ENCODE measurements around the gene LRMDA. TPM values are rescaled to one million over a fixed set of nuclear protein-coding genes. Genes with fewer than 3 reads are reported as not detected.

Gene LRMDA
- total RNA-seq, 1 experiment from 2014 or later, result not detected

GRCh38 chr10:75643944-75644692 is 212.7 kb downstream of the LRMDA start:
- CTCF ChIA-PET, result no interaction called here
- BruUV-seq (replicated peaks), result no TSS peak
- H3K4me3 ChIP-seq (ENCODE audit: low read depth, low read length, poor library complexity, severe bottlenecking), result no peak overlapping the region
- H3K4me1 ChIP-seq (ENCODE audit: insufficient read depth, low read length, poor library complexity, severe bottlenecking), result no peaks in the 10 kb centered on the region
- DNase-seq (ENCODE audit: low spot score), result no peak
- TF ChIP-seq EZH2 (IDR thresholded peaks at IDR 0.05; ENCODE audit: borderline replicate concordance, low read depth, low read length, poor library complexity, severe bottlenecking) (no peak), CTCF (conservative IDR thresholded peaks at IDR 0.05; ENCODE audit: low read depth, low read length) (no peak)
- intact Hi-C loops (cut with micrococcal nuclease; ENCODE audit: unreplicated experiment), result no loop called here
- POLR2A ChIA-PET (ENCODE audit: low non-redundant PET), result interaction anchor here (0.8 kb wide), 1 partner anchor 17 kb away, joined by 7 read pairs; no protein-coding TSS in a partner anchor
- peaks cover 35% of the 10 kb centered on the region for H3K27me3 ChIP-seq (replicated peaks; ENCODE audit: insufficient read depth, low read depth, low read length, poor library complexity)
- no peak overlapping the region for H3K27ac ChIP-seq (ENCODE audit: low read depth, low read length, poor library complexity, severe bottlenecking)
- no peaks in the 10 kb centered on the region for H3K9me3 ChIP-seq (ENCODE audit: low read depth, low read length, poor library complexity, severe bottlenecking)
- no peaks in the 10 kb centered on the region for H3K36me3 ChIP-seq (ENCODE audit: insufficient read depth, low read length, poor library complexity, severe bottlenecking)

GRCh38 chr10:75645704-75646103 is 214.3 kb downstream of the LRMDA start:
- Histone ChIP-seq H3K27me3 (replicated peaks; ENCODE audit: insufficient read depth, low read depth, low read length, poor library complexity) (peaks cover 25% of the 10 kb centered on the region), H3K36me3 (ENCODE audit: insufficient read depth, low read length, poor library complexity, severe bottlenecking) (no peaks in the 10 kb centered on the region), H3K27ac (ENCODE audit: low read depth, low read length, poor library complexity, severe bottlenecking) (no peak overlapping the region), H3K4me1 (ENCODE audit: insufficient read depth, low read length, poor library complexity, severe bottlenecking) (no peaks in the 10 kb centered on the region), H3K9me3 (ENCODE audit: low read depth, low read length, poor library complexity, severe bottlenecking) (no peaks in the 10 kb centered on the region), H3K4me3 (ENCODE audit: low read depth, low read length, poor library complexity, severe bottlenecking) (no peak overlapping the region)
- ChIA-PET CTCF (no interaction called here), POLR2A (ENCODE audit: low non-redundant PET) (no interaction called here)
- intact Hi-C loops (cut with micrococcal nuclease; ENCODE audit: unreplicated experiment), result no loop called here
- TF ChIP-seq EZH2 (IDR thresholded peaks at IDR 0.05; ENCODE audit: borderline replicate concordance, low read depth, low read length, poor library complexity, severe bottlenecking) (no peak), CTCF (conservative IDR thresholded peaks at IDR 0.05; ENCODE audit: low read depth, low read length) (no peak)
- no TSS peak for BruUV-seq (replicated peaks)
- DNase-seq (ENCODE audit: low spot score), result no peak

- intact Hi-C loops (cut with micrococcal nuclease; ENCODE audit: unreplicated experiment), result no loop called here
- Histone ChIP-seq H3K27me3 (replicated peaks; ENCODE audit: insufficient read depth, low read depth, low read length, poor library complexity) (peaks cover 23% of the 10 kb centered on the region), H3K4me3 (ENCODE audit: low read depth, low read length, poor library complexity, severe bottlenecking) (no peak overlapping the region), H3K9me3 (ENCODE audit: low read depth, low read length, poor library complexity, severe bottlenecking) (no peaks in the 10 kb centered on the region), H3K4me1 (ENCODE audit: insufficient read depth, low read length, poor library complexity, severe bottlenecking) (no peaks in the 10 kb centered on the region), H3K27ac (ENCODE audit: low read depth, low read length, poor library complexity, severe bottlenecking) (no peak overlapping the region), H3K36me3 (ENCODE audit: insufficient read depth, low read length, poor library complexity, severe bottlenecking) (no peaks in the 10 kb centered on the region)
- no TSS peak for BruUV-seq (replicated peaks)
- CTCF ChIA-PET, result no interaction called here
- DNase-seq (ENCODE audit: low spot score), result no peak
- TF ChIP-seq CTCF (conservative IDR thresholded peaks at IDR 0.05; ENCODE audit: low read depth, low read length) (no peak), EZH2 (IDR thresholded peaks at IDR 0.05; ENCODE audit: borderline replicate concordance, low read depth, low read length, poor library complexity, severe bottlenecking) (no peak)
- POLR2A ChIA-PET (ENCODE audit: low non-redundant PET), result no interaction called here
These were observed 214.9 kb downstream of the LRMDA start for GRCh38 chr10:75646218-75646915.
